ENCODE results near the gene HAT1.

DNA sequence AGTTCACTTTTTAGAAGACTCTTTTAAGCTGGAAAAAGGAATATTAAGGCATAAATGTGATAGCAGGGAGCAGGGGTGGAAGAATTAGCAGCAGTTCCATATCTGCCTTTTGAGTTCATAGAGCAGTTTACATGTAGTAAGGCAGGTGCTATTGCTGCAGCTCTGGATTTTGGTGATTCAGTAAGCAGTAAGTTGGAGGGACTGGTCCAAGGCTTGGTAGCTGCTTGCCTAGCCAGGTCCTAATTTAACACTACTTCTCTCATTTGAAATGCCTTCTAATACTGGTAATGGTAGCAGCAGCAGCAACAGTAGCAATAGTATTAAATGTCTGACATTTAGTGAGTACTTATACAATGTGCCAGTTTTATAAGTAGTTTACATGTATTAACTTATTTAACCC is 30.0 kb downstream of the HAT1 start:
- no peak for TF ChIP-seq EZH2phosphoT487 (IDR thresholded peaks at IDR 0.05; ENCODE audit: borderline replicate concordance)
- TF ChIP-seq, protein P1, sequence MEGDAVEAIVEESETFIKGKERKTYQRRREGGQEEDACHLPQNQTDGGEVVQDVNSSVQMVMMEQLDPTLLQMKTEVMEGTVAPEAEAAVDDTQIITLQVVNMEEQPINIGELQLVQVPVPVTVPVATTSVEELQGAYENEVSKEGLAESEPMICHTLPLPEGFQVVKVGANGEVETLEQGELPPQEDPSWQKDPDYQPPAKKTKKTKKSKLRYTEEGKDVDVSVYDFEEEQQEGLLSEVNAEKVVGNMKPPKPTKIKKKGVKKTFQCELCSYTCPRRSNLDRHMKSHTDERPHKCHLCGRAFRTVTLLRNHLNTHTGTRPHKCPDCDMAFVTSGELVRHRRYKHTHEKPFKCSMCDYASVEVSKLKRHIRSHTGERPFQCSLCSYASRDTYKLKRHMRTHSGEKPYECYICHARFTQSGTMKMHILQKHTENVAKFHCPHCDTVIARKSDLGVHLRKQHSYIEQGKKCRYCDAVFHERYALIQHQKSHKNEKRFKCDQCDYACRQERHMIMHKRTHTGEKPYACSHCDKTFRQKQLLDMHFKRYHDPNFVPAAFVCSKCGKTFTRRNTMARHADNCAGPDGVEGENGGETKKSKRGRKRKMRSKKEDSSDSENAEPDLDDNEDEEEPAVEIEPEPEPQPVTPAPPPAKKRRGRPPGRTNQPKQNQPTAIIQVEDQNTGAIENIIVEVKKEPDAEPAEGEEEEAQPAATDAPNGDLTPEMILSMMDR (conservative IDR thresholded peaks at IDR 0.05; ENCODE audit: low read length) = no peak

Measured in Loucy (cell line).